AG04450 (cell line): ENCODE data around the gene GSTA4. TPM values are rescaled to one million over a fixed set of nuclear protein-coding genes. Genes with fewer than 3 reads are reported as not detected.

Experiments
- CTCF ChIA-PET: fragments of 300-600, 350-600 bp; formaldehyde crosslinking; extraction: SDS; loops from one replicate; lab custom pipeline; 2022; ENCODE audit warnings: antibody characterized with exemption, inconsistent platforms; lab: Charles Lee
- POLR2A ChIA-PET: fragments of 350-600 bp; formaldehyde crosslinking; extraction: SDS; loops from one replicate; lab custom pipeline; 2021; ENCODE audit warnings: antibody characterized with exemption, inconsistent platforms; lab: Yijun Ruan, JAX
- DNase-seq: peaks from one replicate; pipeline ENCODE4 v3.0.0-alpha.2; 2011; ENCODE audit warnings: low read depth, low spot score
- H3K27ac ChIP-seq: one replicate; pipeline ENCODE4 v1.5.1; 2012; ENCODE audit warnings: low read depth, low read length, control low read depth
- H3K27me3 ChIP-seq: one replicate; pipeline ENCODE4 v1.6.0; 2012; ENCODE audit warnings: low read length; ENCODE audit not compliant: control insufficient read depth, insufficient read depth
- H3K4me3 ChIP-seq: 2 replicates; pipeline ENCODE4 v1.5.1; 2011; ENCODE audit warnings: mild to moderate bottlenecking, low read depth, low read length, control low read depth
- H3K9me3 ChIP-seq: 2 replicates; pipeline ENCODE4 v1.5.1; 2012; ENCODE audit warnings: low read length; ENCODE audit not compliant: control insufficient read depth, insufficient read depth
- polyA plus RNA-seq: library from polyadenylated mRNA; depleted of rRNA; stranded (reverse); fragments of >200 nt; gene quantifications from 2 replicates; pipeline ENCODE4 v1.2.3, GENCODE V29; 2011
- TF ChIP-seq, protein P1 (sequence below): IDR thresholded peaks from 2 replicates; pipeline ENCODE4 v1.5.1; 2011; ENCODE audit warnings: low read depth, low read length, control low read depth, inconsistent platforms

GSTA4 gene
- polyA plus RNA-seq, 1 experiment, result 76.7 TPM

DNA sequence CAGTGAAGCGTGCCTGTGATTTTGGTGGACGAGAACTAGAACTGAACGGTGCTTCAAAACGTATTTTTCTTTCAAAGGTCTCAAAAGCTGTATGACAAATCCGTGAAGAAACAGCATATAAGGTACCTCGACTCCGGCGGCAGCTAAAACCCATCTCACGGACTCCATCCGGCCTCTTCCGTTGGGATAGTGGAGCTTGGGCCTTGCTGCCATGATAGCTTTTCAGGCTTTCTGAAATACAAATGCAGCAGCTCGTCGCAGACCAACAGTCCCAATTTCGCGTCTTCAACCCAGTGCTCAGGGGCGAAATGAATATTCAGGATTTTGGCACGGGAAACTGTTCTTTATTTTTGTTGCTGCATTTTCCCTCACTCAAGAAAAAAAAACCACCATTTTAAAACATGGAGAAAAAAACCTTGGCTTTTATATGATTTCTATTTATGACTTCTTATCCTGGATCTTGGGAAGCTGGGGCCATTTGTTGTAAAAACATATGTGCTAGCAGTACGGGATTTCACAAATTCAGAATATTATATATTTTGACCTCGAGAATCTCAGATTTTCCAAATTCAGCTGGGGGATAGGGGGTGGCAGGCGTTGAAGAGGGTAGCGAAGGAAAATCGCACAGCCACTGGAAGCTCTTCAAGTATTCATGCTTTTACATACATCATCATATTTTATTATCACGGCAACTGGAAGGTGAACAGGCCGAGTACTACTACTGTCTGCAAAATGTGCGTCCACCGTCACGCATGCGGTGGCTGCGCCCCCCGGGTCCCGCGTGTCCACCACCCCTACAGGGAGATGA lies 849 bp downstream of the GSTA4 start:
- ChIA-PET POLR2A (interaction anchor here (0.6 to 1.3 kb wide), 5 partner anchors 23 to 71 kb away, joined by 3 to 7 read pairs (median 4); partner anchors contain the start of gene FBXO9), CTCF (interaction anchor here (0.8 to 3.9 kb wide), 24 partner anchors 11 to 587 kb away, joined by 3 to 45 read pairs (median 4); partner anchors contain the start of gene FBXO9)

DNA sequence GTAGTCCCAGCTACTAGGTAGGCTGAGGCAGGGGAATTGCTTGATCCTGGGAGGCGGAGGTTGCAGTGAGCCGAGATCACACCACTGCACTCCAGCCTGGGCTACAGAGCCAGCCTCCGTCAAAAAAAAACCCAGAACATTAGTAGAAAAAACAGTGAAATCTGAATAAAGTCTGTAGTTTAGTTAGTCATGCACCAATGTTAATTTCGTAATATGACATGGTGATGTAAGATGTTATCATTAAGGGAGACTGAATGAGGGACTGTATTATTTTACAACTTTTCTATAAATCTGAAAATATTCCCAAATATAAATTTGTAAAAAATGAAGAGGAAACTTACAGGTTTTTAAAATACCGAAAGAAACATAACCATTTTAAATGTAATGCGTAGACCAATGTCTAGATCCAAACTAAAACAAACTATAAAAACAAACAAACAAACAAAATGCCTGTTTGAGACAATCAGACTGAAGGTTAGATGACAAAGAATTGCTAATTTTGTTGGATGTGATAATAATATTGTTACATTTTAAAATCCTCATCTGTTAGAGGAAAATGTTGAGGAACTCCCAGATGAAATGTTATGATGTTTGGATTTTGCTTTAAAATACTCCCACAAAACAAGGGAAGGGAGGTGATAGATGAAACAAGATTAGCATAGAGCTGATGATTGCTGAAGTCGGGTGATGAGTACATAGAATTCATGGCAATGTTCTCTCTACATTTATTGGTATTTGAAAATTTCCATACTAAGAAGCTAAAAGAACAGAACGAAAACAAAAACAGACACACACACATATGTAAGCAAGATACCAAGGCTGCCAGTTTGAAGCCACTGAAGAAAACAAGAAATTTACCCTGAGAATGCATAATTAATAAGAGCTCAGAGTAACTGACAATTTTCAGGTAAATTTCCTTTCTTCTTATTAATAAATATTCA lies 1.8 kb downstream of the GSTA4 start:
- Histone ChIP-seq H3K9me3 (no peaks in the 10 kb centered on the region), H3K4me3 (peak overlapping the region; percentile 81), H3K27ac (no peak overlapping the region), H3K27me3 (no peaks in the 10 kb centered on the region)
- DNase-seq, result no peak
- POLR2A ChIA-PET, result interaction anchor here (0.6 to 1.0 kb wide), 3 partner anchors 16 to 75 kb away, joined by 3 to 7 read pairs (median 7); partner anchors contain the start of gene FBXO9
- CTCF ChIA-PET, result interaction anchor here (0.9 to 3.9 kb wide), 14 partner anchors 10 to 491 kb away, joined by 3 to 45 read pairs (median 6); partner anchors contain the start of gene FBXO9
- TF ChIP-seq, protein P1, sequence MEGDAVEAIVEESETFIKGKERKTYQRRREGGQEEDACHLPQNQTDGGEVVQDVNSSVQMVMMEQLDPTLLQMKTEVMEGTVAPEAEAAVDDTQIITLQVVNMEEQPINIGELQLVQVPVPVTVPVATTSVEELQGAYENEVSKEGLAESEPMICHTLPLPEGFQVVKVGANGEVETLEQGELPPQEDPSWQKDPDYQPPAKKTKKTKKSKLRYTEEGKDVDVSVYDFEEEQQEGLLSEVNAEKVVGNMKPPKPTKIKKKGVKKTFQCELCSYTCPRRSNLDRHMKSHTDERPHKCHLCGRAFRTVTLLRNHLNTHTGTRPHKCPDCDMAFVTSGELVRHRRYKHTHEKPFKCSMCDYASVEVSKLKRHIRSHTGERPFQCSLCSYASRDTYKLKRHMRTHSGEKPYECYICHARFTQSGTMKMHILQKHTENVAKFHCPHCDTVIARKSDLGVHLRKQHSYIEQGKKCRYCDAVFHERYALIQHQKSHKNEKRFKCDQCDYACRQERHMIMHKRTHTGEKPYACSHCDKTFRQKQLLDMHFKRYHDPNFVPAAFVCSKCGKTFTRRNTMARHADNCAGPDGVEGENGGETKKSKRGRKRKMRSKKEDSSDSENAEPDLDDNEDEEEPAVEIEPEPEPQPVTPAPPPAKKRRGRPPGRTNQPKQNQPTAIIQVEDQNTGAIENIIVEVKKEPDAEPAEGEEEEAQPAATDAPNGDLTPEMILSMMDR, result no peak

More for the DNA sequence above, 849 bp downstream of the GSTA4 start:
- H3K27ac ChIP-seq, result peak overlapping the region; percentile 90
- peak overlapping the region; percentile 81 for H3K4me3 ChIP-seq
- no peak for DNase-seq
- no peaks in the 10 kb centered on the region for H3K9me3 ChIP-seq
- TF ChIP-seq, protein P1, result 0 out of 2 replicates have a peak, but pooled peaks have one; percentile 6
- H3K27me3 ChIP-seq, result no peaks in the 10 kb centered on the region

DNA sequence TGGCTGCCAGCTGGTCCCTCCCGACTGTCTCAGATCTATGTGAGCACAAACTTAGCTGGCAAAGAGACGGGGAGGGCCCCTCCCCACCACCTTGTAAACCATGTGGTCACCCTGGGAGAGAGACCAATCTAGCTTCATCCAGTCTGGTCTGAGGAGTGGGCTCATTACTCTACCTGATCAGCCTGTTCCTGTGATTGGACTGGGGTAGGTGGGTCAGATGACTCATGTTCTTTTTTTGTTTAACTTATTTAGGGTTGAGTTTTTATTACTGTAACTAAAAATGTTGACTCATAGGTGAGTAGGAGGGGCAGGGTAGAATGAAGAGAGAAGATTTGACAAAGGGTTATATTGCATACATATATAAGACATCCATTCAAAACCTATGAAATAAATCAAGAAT lies 4.7 kb downstream of the GSTA4 start:
- H3K27ac ChIP-seq, result no peak overlapping the region
- H3K9me3 ChIP-seq, result no peaks in the 10 kb centered on the region
- TF ChIP-seq, protein P1, result no peak
- ChIA-PET CTCF (no interaction called here), POLR2A (no interaction called here)
- H3K27me3 ChIP-seq, result no peaks in the 10 kb centered on the region
- no peak overlapping the region for H3K4me3 ChIP-seq
- no peak for DNase-seq

DNA sequence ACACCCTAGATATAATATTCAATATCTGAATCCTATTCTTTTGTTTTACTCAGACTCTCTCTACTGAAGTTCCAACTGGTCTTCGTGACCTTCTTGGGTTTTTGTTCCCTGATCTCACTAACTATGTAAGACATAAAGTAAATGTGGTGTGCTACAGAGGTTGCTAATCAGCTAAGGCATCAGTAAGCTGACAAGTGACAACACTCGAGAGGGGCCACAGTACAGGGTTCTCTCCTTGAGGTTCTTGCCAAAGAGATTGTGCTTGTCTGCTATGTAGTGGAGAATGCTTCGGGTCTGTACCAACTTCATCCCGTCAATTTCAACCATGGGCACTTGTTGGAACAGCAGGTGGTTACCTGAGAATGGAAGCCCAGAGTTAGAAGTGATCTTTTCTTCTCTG lies 9.9 kb downstream of the GSTA4 start:
- no peak for DNase-seq
- H3K9me3 ChIP-seq, result no peaks in the 10 kb centered on the region
- POLR2A ChIA-PET, result no interaction called here
- H3K4me3 ChIP-seq, result no peak overlapping the region
- H3K27me3 ChIP-seq, result no peaks in the 10 kb centered on the region
- no peak overlapping the region for H3K27ac ChIP-seq
- TF ChIP-seq, protein P1, result no peak
- CTCF ChIA-PET, result no interaction called here
